Measurements from ENCODE around the gene C14orf180.
"Not testable (repeated sequence)": the region's sequence is repeated elsewhere in the genome, so short reads cannot be mapped to it uniquely, and the experiment has no call there.

The C14orf180 gene

GRCh38 chr14:104562606-104563005, 17.0 kb upstream of the C14orf180 start:
- no peak for DNase-seq

- no peak for DNase-seq
Measured at GRCh38 chr14:104563191-104563741, 16.3 kb upstream of the C14orf180 start.

- peak; percentile 79 for DNase-seq
Measured at GRCh38 chr14:104563742-104564615, 15.6 kb upstream of the C14orf180 start.

GRCh38 chr14:104564744-104565679, 14.6 kb upstream of the C14orf180 start:
- DNase-seq: no peak

GRCh38 chr14:104567141-104567956, 12.2 kb upstream of the C14orf180 start:
- no peak for DNase-seq

- DNase-seq: no peak
Measured at GRCh38 chr14:104567957-104568225, 11.7 kb upstream of the C14orf180 start.

- DNase-seq: no peak
Measured at GRCh38 chr14:104568620-104569019, 10.9 kb upstream of the C14orf180 start.

GRCh38 chr14:104569435-104569834, 10.1 kb upstream of the C14orf180 start:
- no peak for DNase-seq

GRCh38 chr14:104571246-104571645, 8.3 kb upstream of the C14orf180 start:
- no peak for DNase-seq

GRCh38 chr14:104572024-104572626, 7.4 kb upstream of the C14orf180 start:
- DNase-seq: no peak

- DNase-seq: no peak
Measured at GRCh38 chr14:104572668-104573067, 6.9 kb upstream of the C14orf180 start.

- DNase-seq: no peak
Measured at GRCh38 chr14:104573930-104574329, 5.6 kb upstream of the C14orf180 start.

GRCh38 chr14:104574536-104574935, 5.0 kb upstream of the C14orf180 start:
- no peak for DNase-seq

GRCh38 chr14:104574978-104575583, 4.5 kb upstream of the C14orf180 start:
- DNase-seq: no peak

GRCh38 chr14:104576232-104576969, 3.2 kb upstream of the C14orf180 start:
- DNase-seq: no peak

- DNase-seq: no peak
Measured at GRCh38 chr14:104576970-104577332, 2.6 kb upstream of the C14orf180 start.

GRCh38 chr14:104577426-104577825, 2.1 kb upstream of the C14orf180 start:
- DNase-seq: no peak

- no peak for DNase-seq
Measured at GRCh38 chr14:104577847-104578301, 1.7 kb upstream of the C14orf180 start.

GRCh38 chr14:104578321-104578720, 1.2 kb upstream of the C14orf180 start:
- DNase-seq: no peak

- DNase-seq: not testable (repeated sequence)
Measured at GRCh38 chr14:104579939-104580338, 375 bp downstream of the C14orf180 start.

GRCh38 chr14:104580961-104581360, 1.4 kb downstream of the C14orf180 start:
- no peak for DNase-seq

Measured in activated CD4-positive, alpha-beta T cell treated with anti-CD3 and anti-CD28 coated beads for 48 hours (primary cell).